ENCODE data around the gene RALY. TPM values are rescaled to one million over a fixed set of nuclear protein-coding genes. Genes with fewer than 3 reads are reported as not detected.

RALY gene
- total and polyA plus RNA-seq, 3 experiments from 2014 or later = 159 to 230 (median 160) TPM

DNA sequence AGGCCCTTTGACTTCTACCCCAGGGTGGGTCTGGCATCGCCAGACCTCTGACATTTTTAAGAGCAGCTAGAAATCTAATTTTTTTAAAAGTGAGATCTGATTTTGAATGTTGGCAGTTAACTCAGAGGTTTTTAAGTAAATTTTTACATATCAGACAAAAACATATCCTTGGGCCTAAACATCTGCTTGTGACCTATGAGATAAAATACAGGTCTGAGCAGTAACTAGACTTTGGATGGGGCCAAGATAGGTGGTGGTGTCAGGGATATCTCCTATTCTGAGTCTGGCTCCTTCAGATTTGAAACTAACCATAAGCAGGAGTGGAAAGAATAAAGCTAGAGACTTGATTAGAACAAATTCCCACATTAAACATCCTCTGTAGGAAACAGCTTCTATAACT lies 17.6 kb downstream of the RALY start:
- Histone ChIP-seq H3K9me3 (ENCODE audit: low read length) (no peaks in the 10 kb centered on the region), H3K27me3 (ENCODE audit: insufficient read depth, low read length, poor library complexity, severe bottlenecking) (no peaks in the 10 kb centered on the region), H3K27ac (ENCODE audit: low read depth, low read length) (no peak overlapping the region), H3K36me3 (ENCODE audit: insufficient read depth, low read length) (no peaks in the 10 kb centered on the region), H3K4me3 (ENCODE audit: low read length) (no peak overlapping the region), H3K4me1 (ENCODE audit: insufficient read depth, low read length) (peaks cover 79% of the 10 kb centered on the region)
- DNase-seq = no peak
- Mint-ChIP-seq H3K4me1 (peaks cover 85 to 94% (median 94%) of the 10 kb centered on the region in 3 donors), H3K4me3 (no peak overlapping the region), H3K9me3 (no peaks in the 10 kb centered on the region), H3K36me3 (peaks cover 0 to 5% (median 4%) of the 10 kb centered on the region in 3 donors), H3K27ac (peak overlapping the region in 2 of 8 donors; percentile 3 to 42), H3K27me3 (no peaks in the 10 kb centered on the region)
- ChIA-PET POLR2A (interaction anchor here (0.6 to 1.1 kb wide), 2 partner anchors 18 to 222 kb away, joined by 5 to 6 read pairs; partner anchors contain the start of gene RALY), CTCF (interaction anchor here (1.1 to 2.3 kb wide), 2 partner anchors 10 to 12 kb away, joined by 3 to 6 read pairs; no protein-coding TSS in a partner anchor)

DNA sequence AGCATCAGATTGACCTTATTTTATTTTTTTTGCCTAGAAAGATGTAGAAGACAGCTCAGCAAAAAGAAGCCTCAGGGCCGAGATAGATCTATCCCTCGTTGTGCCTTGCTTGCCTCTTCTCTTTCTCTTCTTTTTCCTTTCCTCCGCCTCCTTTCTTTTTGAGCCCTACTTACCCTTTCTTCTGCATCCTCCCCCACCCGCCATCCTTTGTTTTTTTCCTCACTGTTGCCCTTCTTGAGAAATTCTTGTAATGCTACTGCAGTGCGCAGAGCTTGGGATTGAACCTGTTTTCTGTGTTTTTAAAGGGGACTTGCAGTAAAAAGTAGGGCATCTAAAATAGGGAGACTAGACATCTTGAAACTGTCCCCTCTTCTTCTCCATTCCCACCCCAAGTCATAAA lies 18.6 kb downstream of the RALY start:
- no peaks in the 10 kb centered on the region for H3K36me3 ChIP-seq (ENCODE audit: insufficient read depth, low read length)
- Mint-ChIP-seq H3K27me3 (no peaks in the 10 kb centered on the region), H3K36me3 (peaks cover 0 to 5% (median 4%) of the 10 kb centered on the region in 3 donors), H3K27ac (peak overlapping the region in 6 of 8 donors; percentile 25 to 70 (median 37)), H3K9me3 (no peaks in the 10 kb centered on the region), H3K4me1 (peaks cover 89 to 97% (median 96%) of the 10 kb centered on the region in 3 donors), H3K4me3 (peak overlapping the region; percentile 3 to 76 (median 32))
- POLR2A ChIA-PET = no interaction called here
- no peak overlapping the region for H3K4me3 ChIP-seq (ENCODE audit: low read length)
- CTCF ChIA-PET = interaction anchor here (1.1 kb wide), 1 partner anchor 11 kb away, joined by 3 read pairs; no protein-coding TSS in a partner anchor
- peaks cover 90% of the 10 kb centered on the region for H3K4me1 ChIP-seq (ENCODE audit: insufficient read depth, low read length)
- no peaks in the 10 kb centered on the region for H3K27me3 ChIP-seq (ENCODE audit: insufficient read depth, low read length, poor library complexity, severe bottlenecking)
- H3K9me3 ChIP-seq (ENCODE audit: low read length) = no peaks in the 10 kb centered on the region
- DNase-seq = no peak
- H3K27ac ChIP-seq (ENCODE audit: low read depth, low read length) = no peak overlapping the region

GRCh38 chr20:34012735-34013134 lies 19.0 kb downstream of the RALY start:
- no peak overlapping the region for H3K4me3 ChIP-seq (ENCODE audit: low read length)
- CTCF ChIA-PET = interaction anchor here (1.1 kb wide), 2 partner anchors 11 to 20 kb away, joined by 3 read pairs; partner anchors contain the start of gene RALY
- peak overlapping the region in 5 of 7 donors; percentile 21 to 76 (median 33) for H3K4me3 Mint-ChIP-seq

DNA sequence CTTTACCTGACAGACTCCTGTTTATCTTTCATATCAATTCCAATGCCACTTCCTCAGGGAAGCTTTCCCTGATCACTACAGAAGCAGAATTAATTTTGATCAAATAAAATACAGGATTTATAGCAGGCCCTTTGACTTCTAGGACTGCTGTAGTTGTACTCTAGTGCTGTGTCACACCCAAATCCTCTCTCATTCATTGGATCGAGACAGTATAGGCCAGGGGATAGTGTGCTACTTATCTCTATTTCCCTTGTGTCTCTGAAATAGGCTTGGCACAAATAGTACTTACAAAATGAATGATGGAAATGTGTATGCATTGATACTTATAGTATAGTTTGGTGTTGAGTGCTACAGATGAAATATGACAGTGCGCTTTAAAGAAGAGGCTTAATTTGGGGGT lies 19.8 kb downstream of the RALY start:
- Mint-ChIP-seq H3K36me3 (peaks cover 0 to 3% (median 3%) of the 10 kb centered on the region in 3 donors), H3K27me3 (no peaks in the 10 kb centered on the region), H3K27ac (peak overlapping the region in 5 of 8 donors; percentile 1 to 76 (median 22)), H3K4me1 (peaks cover 92 to 99% (median 98%) of the 10 kb centered on the region in 3 donors), H3K4me3 (no peak overlapping the region), H3K9me3 (no peaks in the 10 kb centered on the region)
- Histone ChIP-seq H3K4me1 (ENCODE audit: insufficient read depth, low read length) (peaks cover 89% of the 10 kb centered on the region), H3K9me3 (ENCODE audit: low read length) (no peaks in the 10 kb centered on the region), H3K4me3 (ENCODE audit: low read length) (no peak overlapping the region), H3K27me3 (ENCODE audit: insufficient read depth, low read length, poor library complexity, severe bottlenecking) (no peaks in the 10 kb centered on the region), H3K36me3 (ENCODE audit: insufficient read depth, low read length) (no peaks in the 10 kb centered on the region), H3K27ac (ENCODE audit: low read depth, low read length) (no peak overlapping the region)
- no peak for DNase-seq
- POLR2A ChIA-PET = interaction anchor here (0.6 kb wide), 1 partner anchor 73 kb away, joined by 4 read pairs; no protein-coding TSS in a partner anchor
- CTCF ChIA-PET = interaction anchor here (1.1 kb wide), 2 partner anchors 10 to 20 kb away, joined by 3 read pairs; partner anchors contain the start of gene RALY

More at GRCh38 chr20:34012735-34013134, 19.0 kb downstream of the RALY start:
- H3K27ac ChIP-seq (ENCODE audit: low read depth, low read length) = no peak overlapping the region
- peaks cover 92 to 99% (median 98%) of the 10 kb centered on the region in 3 donors for H3K4me1 Mint-ChIP-seq
- peak overlapping the region in 5 of 8 donors; percentile 10 to 70 (median 26) for H3K27ac Mint-ChIP-seq
- peaks cover 92% of the 10 kb centered on the region for H3K4me1 ChIP-seq (ENCODE audit: insufficient read depth, low read length)
- POLR2A ChIA-PET = no interaction called here
- no peaks in the 10 kb centered on the region for H3K9me3 Mint-ChIP-seq
- H3K9me3 ChIP-seq (ENCODE audit: low read length) = no peaks in the 10 kb centered on the region
- no peak for DNase-seq
- H3K36me3 Mint-ChIP-seq = peaks cover 0 to 5% (median 3%) of the 10 kb centered on the region in 3 donors
- no peaks in the 10 kb centered on the region for H3K27me3 ChIP-seq (ENCODE audit: insufficient read depth, low read length, poor library complexity, severe bottlenecking)
- H3K27me3 Mint-ChIP-seq = no peaks in the 10 kb centered on the region
- no peaks in the 10 kb centered on the region for H3K36me3 ChIP-seq (ENCODE audit: insufficient read depth, low read length)

DNA sequence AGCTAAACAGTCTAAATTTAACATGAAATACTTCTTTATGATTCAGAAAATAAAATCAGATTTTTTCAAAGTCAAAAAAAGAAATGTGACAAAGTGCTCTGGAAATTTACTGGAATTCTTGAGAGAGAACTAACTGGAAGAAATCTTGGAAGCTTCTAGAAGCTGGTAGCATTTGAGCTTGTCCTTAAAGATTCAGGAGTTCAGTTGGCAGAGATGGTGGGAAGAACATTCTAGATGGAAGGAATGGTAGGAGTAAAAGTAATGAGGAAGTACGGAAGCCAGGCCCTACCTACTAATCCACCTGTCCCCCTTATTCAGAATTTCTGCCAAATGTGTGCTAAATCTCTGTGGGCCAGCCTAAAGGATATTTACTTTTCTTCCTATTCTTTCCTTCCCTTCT lies 21.2 kb downstream of the RALY start:
- Mint-ChIP-seq H3K27ac (peak overlapping the region in 4 of 8 donors; percentile 8 to 61 (median 28)), H3K4me3 (peak overlapping the region in 2 of 7 donors; percentile 15 to 67), H3K27me3 (no peaks in the 10 kb centered on the region), H3K36me3 (peaks cover 0 to 5% (median 5%) of the 10 kb centered on the region in 3 donors), H3K9me3 (no peaks in the 10 kb centered on the region), H3K4me1 (peaks cover 86 to 96% (median 94%) of the 10 kb centered on the region in 3 donors)
- Histone ChIP-seq H3K4me3 (ENCODE audit: low read length) (no peak overlapping the region), H3K27me3 (ENCODE audit: insufficient read depth, low read length, poor library complexity, severe bottlenecking) (no peaks in the 10 kb centered on the region), H3K4me1 (ENCODE audit: insufficient read depth, low read length) (peaks cover 86% of the 10 kb centered on the region), H3K9me3 (ENCODE audit: low read length) (no peaks in the 10 kb centered on the region), H3K36me3 (ENCODE audit: insufficient read depth, low read length) (no peaks in the 10 kb centered on the region), H3K27ac (ENCODE audit: low read depth, low read length) (no peak overlapping the region)
- no peak for DNase-seq
- CTCF ChIA-PET = no interaction called here
- POLR2A ChIA-PET = no interaction called here

DNA sequence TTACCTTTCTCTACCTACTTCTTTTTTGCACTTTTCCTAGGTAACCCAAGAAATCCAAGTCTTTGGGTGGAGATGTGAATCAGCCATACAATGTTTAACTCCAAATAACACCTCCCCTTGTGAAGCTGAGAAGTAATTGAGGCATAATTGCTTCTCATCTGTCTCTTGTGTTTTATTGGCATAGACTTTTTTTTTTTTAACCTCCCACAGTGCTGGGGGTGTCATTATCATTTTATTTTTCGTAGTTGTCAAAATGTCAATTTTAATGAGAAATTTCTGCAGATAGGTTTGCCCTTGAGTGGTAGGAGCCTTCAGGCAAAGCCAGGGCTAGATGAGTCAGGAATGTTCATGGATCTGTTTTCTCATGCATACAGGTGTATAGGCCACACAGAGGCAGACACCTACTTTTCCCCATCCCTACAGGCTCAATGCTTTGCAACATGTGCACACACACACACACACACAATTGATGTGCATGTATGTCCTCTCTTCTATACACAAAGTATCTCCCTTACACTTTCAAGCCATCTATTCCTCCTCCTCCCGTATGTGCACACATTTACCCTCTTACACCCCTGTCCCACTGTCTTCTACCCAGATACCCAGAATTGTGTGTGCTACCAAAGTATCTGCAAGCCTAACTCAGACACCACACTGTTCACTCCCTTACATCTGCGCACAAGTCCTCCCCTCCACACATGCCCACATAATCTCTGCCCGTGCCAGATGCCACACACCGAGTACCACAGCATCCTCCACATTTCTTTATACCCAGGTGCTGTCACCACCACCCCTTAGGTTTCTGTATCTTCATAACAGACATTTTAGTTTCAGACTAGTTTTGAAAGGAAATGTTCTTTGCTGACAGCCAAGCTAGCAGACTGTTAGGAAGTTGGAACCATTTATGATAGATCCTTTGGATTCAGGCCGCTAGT lies 22.0 kb downstream of the RALY start:
- H3K4me1 Mint-ChIP-seq = peaks cover 86 to 96% (median 94%) of the 10 kb centered on the region in 3 donors
- peaks cover 84% of the 10 kb centered on the region for H3K4me1 ChIP-seq (ENCODE audit: insufficient read depth, low read length)
- no peaks in the 10 kb centered on the region for H3K9me3 ChIP-seq (ENCODE audit: low read length)
- no peaks in the 10 kb centered on the region for H3K27me3 ChIP-seq (ENCODE audit: insufficient read depth, low read length, poor library complexity, severe bottlenecking)
- peak overlapping the region in 4 of 7 donors; percentile 4 to 45 (median 14) for H3K4me3 Mint-ChIP-seq
- no peak for DNase-seq
- no peaks in the 10 kb centered on the region for H3K27me3 Mint-ChIP-seq
- peak overlapping the region in 7 of 8 donors; percentile 25 to 95 (median 67) for H3K27ac Mint-ChIP-seq
- no peak overlapping the region for H3K27ac ChIP-seq (ENCODE audit: low read depth, low read length)
- H3K36me3 ChIP-seq (ENCODE audit: insufficient read depth, low read length) = no peaks in the 10 kb centered on the region
- no peaks in the 10 kb centered on the region for H3K9me3 Mint-ChIP-seq
- CTCF ChIA-PET = no interaction called here
- peaks cover 0 to 5% (median 5%) of the 10 kb centered on the region in 3 donors for H3K36me3 Mint-ChIP-seq
- no peak overlapping the region for H3K4me3 ChIP-seq (ENCODE audit: low read length)
- POLR2A ChIA-PET = no interaction called here

DNA sequence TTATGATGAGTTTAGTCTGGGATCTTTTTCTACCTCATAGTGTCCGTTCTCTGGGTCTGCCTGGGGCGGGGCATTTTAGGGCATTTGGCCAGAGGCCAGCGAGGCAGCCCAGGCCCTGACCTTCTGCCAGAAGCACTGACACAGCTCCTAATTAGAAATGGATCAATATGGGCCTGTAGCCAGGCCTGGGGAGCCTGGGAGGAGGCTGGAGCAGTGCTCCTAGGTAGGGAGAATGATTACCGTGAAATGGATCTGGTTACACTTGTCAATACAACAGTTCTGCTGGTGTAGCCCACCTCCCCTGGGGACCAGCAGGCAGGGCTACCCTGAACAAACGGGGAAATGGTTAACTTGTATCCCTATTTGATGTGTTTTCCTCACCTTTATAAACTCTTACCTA lies 23.0 kb downstream of the RALY start:
- ChIA-PET CTCF (no interaction called here), POLR2A (no interaction called here)
- H3K27ac ChIP-seq (ENCODE audit: low read depth, low read length) = no peak overlapping the region
- no peak overlapping the region for H3K4me3 ChIP-seq (ENCODE audit: low read length)
- H3K9me3 ChIP-seq (ENCODE audit: low read length) = no peaks in the 10 kb centered on the region
- H3K27me3 ChIP-seq (ENCODE audit: insufficient read depth, low read length, poor library complexity, severe bottlenecking) = no peaks in the 10 kb centered on the region
- H3K4me3 Mint-ChIP-seq = peak overlapping the region in 2 of 7 donors; percentile 17 to 19
- no peaks in the 10 kb centered on the region for H3K27me3 Mint-ChIP-seq
- no peak for DNase-seq
- no peaks in the 10 kb centered on the region for H3K9me3 Mint-ChIP-seq
- H3K36me3 ChIP-seq (ENCODE audit: insufficient read depth, low read length) = no peaks in the 10 kb centered on the region
- peaks cover 73% of the 10 kb centered on the region for H3K4me1 ChIP-seq (ENCODE audit: insufficient read depth, low read length)
- H3K36me3 Mint-ChIP-seq = peaks cover 0 to 7% (median 5%) of the 10 kb centered on the region in 3 donors
- H3K27ac Mint-ChIP-seq = peak overlapping the region in 6 of 8 donors; percentile 40 to 93 (median 64)
- H3K4me1 Mint-ChIP-seq = peaks cover 81 to 93% (median 91%) of the 10 kb centered on the region in 3 donors

All from CD8-positive, alpha-beta memory T cell (primary cell).